Measurements from ENCODE around the gene SLC15A4.
"Not testable (repeated sequence)": the region's sequence is repeated elsewhere in the genome, so short reads cannot be mapped to it uniquely, and the experiment has no call there.

Gene SLC15A4

GRCh38 chr12:128808651-128809050 is 15.1 kb downstream of the SLC15A4 start:
- H3K36me3 ChIP-seq (replicated peaks; ENCODE audit: low read depth, low read length) = peaks cover 58% of the 10 kb centered on the region
- no peak overlapping the region for H3K4me3 ChIP-seq (ENCODE audit: low read length)
- no peak overlapping the region for H3K4me2 ChIP-seq (ENCODE audit: low read length)
- no peaks in the 10 kb centered on the region for H3K27me3 ChIP-seq (ENCODE audit: low read depth, low read length)
- no peak overlapping the region for H2AFZ ChIP-seq (ENCODE audit: low read depth, low read length)
- TF ChIP-seq EZH2phosphoT487 (IDR thresholded peaks at IDR 0.05; ENCODE audit: low read depth) = no peak
- TF ChIP-seq, protein P1, sequence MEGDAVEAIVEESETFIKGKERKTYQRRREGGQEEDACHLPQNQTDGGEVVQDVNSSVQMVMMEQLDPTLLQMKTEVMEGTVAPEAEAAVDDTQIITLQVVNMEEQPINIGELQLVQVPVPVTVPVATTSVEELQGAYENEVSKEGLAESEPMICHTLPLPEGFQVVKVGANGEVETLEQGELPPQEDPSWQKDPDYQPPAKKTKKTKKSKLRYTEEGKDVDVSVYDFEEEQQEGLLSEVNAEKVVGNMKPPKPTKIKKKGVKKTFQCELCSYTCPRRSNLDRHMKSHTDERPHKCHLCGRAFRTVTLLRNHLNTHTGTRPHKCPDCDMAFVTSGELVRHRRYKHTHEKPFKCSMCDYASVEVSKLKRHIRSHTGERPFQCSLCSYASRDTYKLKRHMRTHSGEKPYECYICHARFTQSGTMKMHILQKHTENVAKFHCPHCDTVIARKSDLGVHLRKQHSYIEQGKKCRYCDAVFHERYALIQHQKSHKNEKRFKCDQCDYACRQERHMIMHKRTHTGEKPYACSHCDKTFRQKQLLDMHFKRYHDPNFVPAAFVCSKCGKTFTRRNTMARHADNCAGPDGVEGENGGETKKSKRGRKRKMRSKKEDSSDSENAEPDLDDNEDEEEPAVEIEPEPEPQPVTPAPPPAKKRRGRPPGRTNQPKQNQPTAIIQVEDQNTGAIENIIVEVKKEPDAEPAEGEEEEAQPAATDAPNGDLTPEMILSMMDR (IDR thresholded peaks at IDR 0.05; ENCODE audit: low read depth, low read length) = no peak
- H3K4me1 ChIP-seq (ENCODE audit: low read length) = peaks cover 52% of the 10 kb centered on the region
- no peak overlapping the region for H3K27ac ChIP-seq (ENCODE audit: low read length)
- H3K9ac ChIP-seq (ENCODE audit: low read length) = no peak overlapping the region
- H4K20me1 ChIP-seq (ENCODE audit: insufficient read depth, low read length) = peaks cover 85% of the 10 kb centered on the region
- H3K79me2 ChIP-seq (ENCODE audit: low read length) = peaks cover 84% of the 10 kb centered on the region
- H3K9me3 ChIP-seq (ENCODE audit: insufficient read depth, low read length) = no peaks in the 10 kb centered on the region

DNA sequence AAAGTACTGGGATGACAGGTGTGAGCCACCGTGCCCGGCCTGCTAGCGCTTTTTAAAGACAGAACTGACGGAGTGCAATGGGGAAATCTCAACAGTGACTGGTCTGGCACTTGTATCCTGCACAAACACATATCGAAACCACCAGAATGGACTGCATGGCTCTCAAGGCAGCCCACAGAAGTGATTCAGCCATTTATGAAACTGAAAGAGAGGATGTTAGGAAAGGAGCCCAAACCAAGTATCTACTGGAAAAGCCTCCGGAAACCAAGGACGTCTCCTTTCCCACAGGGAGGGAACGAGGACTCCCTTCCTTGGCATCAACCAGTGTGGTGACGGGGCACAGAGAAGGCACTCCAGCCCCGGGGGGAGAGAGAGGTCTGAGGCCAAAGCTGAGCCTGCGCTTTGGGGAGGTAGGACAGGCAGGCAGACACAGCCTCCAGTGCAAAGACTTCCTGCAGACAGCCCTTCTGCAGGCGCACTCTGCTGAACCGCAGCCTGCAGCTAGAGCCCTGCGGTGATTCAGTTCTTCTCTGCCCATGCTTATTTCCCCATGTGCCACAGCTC is 16.5 kb downstream of the SLC15A4 start:
- Histone ChIP-seq H3K27me3 (ENCODE audit: low read depth, low read length) (no peaks in the 10 kb centered on the region), H3K9me3 (ENCODE audit: insufficient read depth, low read length) (no peaks in the 10 kb centered on the region), H2AFZ (ENCODE audit: low read depth, low read length) (no peak overlapping the region), H4K20me1 (ENCODE audit: insufficient read depth, low read length) (peaks cover 86% of the 10 kb centered on the region), H3K36me3 (replicated peaks; ENCODE audit: low read depth, low read length) (peaks cover 60% of the 10 kb centered on the region), H3K27ac (ENCODE audit: low read length) (no peak overlapping the region), H3K4me2 (ENCODE audit: low read length) (no peak overlapping the region), H3K9ac (ENCODE audit: low read length) (no peak overlapping the region), H3K79me2 (ENCODE audit: low read length) (peaks cover 84% of the 10 kb centered on the region), H3K4me1 (ENCODE audit: low read length) (peaks cover 55% of the 10 kb centered on the region), H3K4me3 (ENCODE audit: low read length) (no peak overlapping the region)
- TF ChIP-seq, protein P1 (IDR thresholded peaks at IDR 0.05; ENCODE audit: low read depth, low read length) = no peak
- TF ChIP-seq EZH2phosphoT487 (IDR thresholded peaks at IDR 0.05; ENCODE audit: low read depth) = no peak

GRCh38 chr12:128806573-128806972 is 17.2 kb downstream of the SLC15A4 start:
- H4K20me1 ChIP-seq (ENCODE audit: insufficient read depth, low read length) = peaks cover 86% of the 10 kb centered on the region
- no peaks in the 10 kb centered on the region for H3K27me3 ChIP-seq (ENCODE audit: low read depth, low read length)
- no peak overlapping the region for H3K27ac ChIP-seq (ENCODE audit: low read length)
- TF ChIP-seq EZH2phosphoT487 (IDR thresholded peaks at IDR 0.05; ENCODE audit: low read depth) = no peak
- TF ChIP-seq, protein P1 (IDR thresholded peaks at IDR 0.05; ENCODE audit: low read depth, low read length) = no peak
- H3K79me2 ChIP-seq (ENCODE audit: low read length) = peaks cover 84% of the 10 kb centered on the region
- no peak overlapping the region for H2AFZ ChIP-seq (ENCODE audit: low read depth, low read length)
- H3K36me3 ChIP-seq (replicated peaks; ENCODE audit: low read depth, low read length) = peaks cover 57% of the 10 kb centered on the region
- H3K4me3 ChIP-seq (ENCODE audit: low read length) = no peak overlapping the region
- H3K9ac ChIP-seq (ENCODE audit: low read length) = no peak overlapping the region
- no peaks in the 10 kb centered on the region for H3K9me3 ChIP-seq (ENCODE audit: insufficient read depth, low read length)
- peaks cover 55% of the 10 kb centered on the region for H3K4me1 ChIP-seq (ENCODE audit: low read length)
- no peak overlapping the region for H3K4me2 ChIP-seq (ENCODE audit: low read length)

DNA sequence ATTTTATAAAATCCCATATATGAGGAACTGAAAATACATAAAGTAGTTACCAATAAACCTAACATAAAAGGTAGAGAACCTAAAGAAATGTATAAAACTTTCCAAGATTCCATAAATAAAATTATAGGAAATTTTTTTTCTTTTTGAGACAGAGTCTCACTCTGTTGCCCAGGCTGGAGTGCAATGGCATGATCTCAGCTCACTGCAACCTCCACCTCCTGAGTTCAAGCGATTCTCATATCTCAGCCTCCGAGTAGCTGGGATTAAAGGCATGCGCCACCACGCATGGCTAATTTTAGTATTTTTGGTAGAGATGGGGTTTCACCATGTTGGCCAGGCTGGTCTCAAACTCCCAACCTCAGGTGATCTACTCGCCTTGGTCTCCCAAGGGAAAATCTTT is 18.4 kb downstream of the SLC15A4 start:
- Histone ChIP-seq H3K4me2 (ENCODE audit: low read length) (peak overlapping the region; percentile 11; the same call in 1 of the 2 replicates), H3K36me3 (replicated peaks; ENCODE audit: low read depth, low read length) (peaks cover 69% of the 10 kb centered on the region)

More for the DNA sequence above, 18.4 kb downstream of the SLC15A4 start:
- Histone ChIP-seq H3K79me2 (ENCODE audit: low read length) (peaks cover 84% of the 10 kb centered on the region), H3K4me1 (ENCODE audit: low read length) (peaks cover 47% of the 10 kb centered on the region), H4K20me1 (ENCODE audit: insufficient read depth, low read length) (peaks cover 87% of the 10 kb centered on the region)
- H3K4me3 ChIP-seq (ENCODE audit: low read length); H3K27me3 ChIP-seq (ENCODE audit: low read depth, low read length); H2AFZ ChIP-seq (ENCODE audit: low read depth, low read length); H3K9me3 ChIP-seq (ENCODE audit: insufficient read depth, low read length); H3K9ac ChIP-seq (ENCODE audit: low read length); H3K27ac ChIP-seq (ENCODE audit: low read length): not testable (repeated sequence)

All from OCI-LY3 (cell line).